IMR-90 (cell line): ENCODE results near the gene NXPH4. TPM values are rescaled to one million over a fixed set of nuclear protein-coding genes. Genes with fewer than 3 reads are reported as not detected.
A peak's percentile ranks its signal among the peaks of the same experiment; 100 is the strongest.

Source experiments
- ATAC-seq: fragments of 200-7000 bp; cut with Tn5 transposase; 2 replicates; pipeline ENCODE4 v1.9.1; 2020; ENCODE audit warnings: low read depth, mild to moderate bottlenecking, moderate library complexity
- BruUV-seq: library from RNA; stranded (reverse); fragments of 400-500 nt; replicated peaks from 2 replicates; lab custom pipeline; 2021; lab: Mats Ljungman, UMichigan
- CTCF ChIA-PET: fragments of 300-600 bp; formaldehyde crosslinking; extraction: SDS; loops from one replicate; lab custom pipeline; 2021; ENCODE audit warnings: antibody characterized with exemption; lab: Yijun Ruan, JAX
- POLR2A ChIA-PET: fragments of 300-600 bp; sonication (Branson Sonifier 250); formaldehyde crosslinking; loops from one replicate; lab custom pipeline; 2022; ENCODE audit warnings: antibody characterized with exemption; ENCODE audit not compliant: unreplicated experiment; lab: Charles Lee
- DNase-seq: peaks from one replicate; pipeline ENCODE4 v3.0.0; 2013
- H2AFZ ChIP-seq: replicated peaks from 2 replicates; pipeline ENCODE3; 2013; ENCODE audit warnings: low read length, mild to moderate bottlenecking; ENCODE audit not compliant: poor library complexity
- H2AK5ac ChIP-seq: 2 replicates; pipeline ENCODE4 v1.6.1; 2013; ENCODE audit warnings: low read depth, low read length, inconsistent platforms
- H2AK9ac ChIP-seq: replicated peaks from 2 replicates; pipeline ENCODE3; 2013; ENCODE audit warnings: mild to moderate bottlenecking, low read depth, low read length, moderate library complexity; ENCODE audit not compliant: poor library complexity
- H2BK120ac ChIP-seq: 2 replicates; pipeline ENCODE4 v1.6.1; 2013; ENCODE audit warnings: low read depth, low read length, inconsistent platforms
- H2BK15ac ChIP-seq: 3 replicates; pipeline ENCODE4 v1.6.1; 2013; ENCODE audit warnings: low read depth, low read length, inconsistent platforms
- H2BK20ac ChIP-seq: 2 replicates; pipeline ENCODE4 v1.6.1; 2013; ENCODE audit warnings: low read depth, mild to moderate bottlenecking, inconsistent platforms, low read length, moderate library complexity
- H2BK5ac ChIP-seq: 2 replicates; pipeline ENCODE4 v1.6.1; 2013; ENCODE audit warnings: mild to moderate bottlenecking, low read depth, low read length, inconsistent platforms; ENCODE audit not compliant: poor library complexity, severe bottlenecking
- H3K14ac ChIP-seq: replicated peaks from 2 replicates; pipeline ENCODE4 v1.6.1; 2013; ENCODE audit warnings: low read depth, low read length, inconsistent platforms
- H3K18ac ChIP-seq: 2 replicates; pipeline ENCODE4 v1.6.1; 2013; ENCODE audit warnings: low read depth, low read length, control low read depth
- H3K23ac ChIP-seq: 2 replicates; pipeline ENCODE4 v1.6.1; 2013; ENCODE audit warnings: low read depth, low read length, inconsistent platforms
- H3K27ac ChIP-seq: 2 replicates; pipeline ENCODE4 v1.5.1; 2013; ENCODE audit warnings: mild to moderate bottlenecking, control low read depth, low read length; ENCODE audit not compliant: insufficient read depth
- H3K27me3 ChIP-seq: 2 replicates; pipeline ENCODE4 v1.6.1; 2013; ENCODE audit warnings: low read length; ENCODE audit not compliant: control insufficient read depth, insufficient read depth
- H3K36me3 ChIP-seq: 2 replicates; pipeline ENCODE4 v1.6.1; 2013; ENCODE audit warnings: low read length, mixed read lengths; ENCODE audit not compliant: control insufficient read depth, insufficient read depth
- H3K4ac ChIP-seq: 2 replicates; pipeline ENCODE4 v1.6.1; 2013; ENCODE audit warnings: low read depth, low read length, inconsistent platforms
- H3K4me1 ChIP-seq: 2 replicates; pipeline ENCODE4 v1.6.1; 2013; ENCODE audit warnings: low read length, mixed read lengths; ENCODE audit not compliant: control insufficient read depth, insufficient read depth
- H3K4me2 ChIP-seq: 2 replicates; pipeline ENCODE4 v1.6.1; 2013; ENCODE audit warnings: low read depth, mild to moderate bottlenecking, control low read depth, low read length, moderate library complexity
- H3K4me3 ChIP-seq: 2 replicates; pipeline ENCODE4 v1.5.1; 2013; ENCODE audit warnings: low read depth, mild to moderate bottlenecking, control low read depth, low read length, moderate library complexity; ENCODE audit not compliant: insufficient read depth
- H3K56ac ChIP-seq: 2 replicates; pipeline ENCODE4 v1.6.1; 2013; ENCODE audit warnings: low read length, inconsistent platforms; ENCODE audit not compliant: insufficient read depth; ENCODE audit errors: extremely low read depth
- H3K79me1 ChIP-seq, 2 experiments: 2 replicates each; pipeline ENCODE4 v1.6.1; 2013; ENCODE audit warnings: low read length in 2 of 2, inconsistent platforms in 1 of 2, low read depth in 1 of 2
- H3K9ac ChIP-seq: 2 replicates; pipeline ENCODE4 v1.6.1; 2013; ENCODE audit warnings: low read depth, low read length, control low read depth
- H3K9me1 ChIP-seq: 2 replicates; pipeline ENCODE4 v1.6.1; 2013; ENCODE audit warnings: low read length, inconsistent platforms; ENCODE audit not compliant: insufficient read depth
- H3K9me3 ChIP-seq: 2 replicates; pipeline ENCODE4 v1.6.1; 2013; ENCODE audit warnings: low read length; ENCODE audit not compliant: control insufficient read depth, insufficient read depth
- H4K20me1 ChIP-seq: 2 replicates; pipeline ENCODE4 v1.6.1; 2013; ENCODE audit warnings: low read length, inconsistent platforms; ENCODE audit not compliant: insufficient read depth
- H4K5ac ChIP-seq: 2 replicates; pipeline ENCODE4 v1.6.1; 2013; ENCODE audit warnings: mild to moderate bottlenecking, low read depth, low read length, control low read depth
- H4K8ac ChIP-seq, 2 experiments: 2 replicates each; pipeline ENCODE4 v1.6.1; 2013; ENCODE audit warnings: low read depth in 2 of 2, low read length in 2 of 2, control low read depth in 1 of 2, inconsistent platforms in 1 of 2
- H4K91ac ChIP-seq: 2 replicates; pipeline ENCODE4 v1.6.1; 2013; ENCODE audit warnings: low read depth, low read length, inconsistent platforms; ENCODE audit not compliant: insufficient read depth
- BHLHE40 ChIP-seq: fragments of 150-350 bp; IDR thresholded peaks from 2 replicates; pipeline ENCODE4 v1.6.1; 2016; ENCODE audit warnings: mild to moderate bottlenecking, low read depth, low read length
- POLR2A ChIP-seq: IDR thresholded peaks from 2 replicates; pipeline ENCODE4 v1.6.1; 2012; ENCODE audit warnings: mild to moderate bottlenecking, low read depth, low read length
- WGBS, 2 experiments: methylation state at CpG; one replicate each; pipeline versions ENCODE4 v1.1.5 to v1.1.7; 2013; ENCODE audit warnings: missing lambda C conversion rate in 2 of 2; ENCODE audit not compliant: insufficient read length in 1 of 2; ENCODE audit errors: extremely low coverage in 2 of 2; 5-methylcytosine and 5-hydroxymethylcytosine counted together
- dilution Hi-C: fragments of 300-500 bp; cut with HindIII; formaldehyde crosslinking; loops from one replicate; pipeline ENCODE4 v1.14.3; 2018; ENCODE audit warnings: low sequenced_read_pairs; ENCODE audit not compliant: unreplicated experiment
- in situ Hi-C: fragments of 300-500 bp; cut with MboI; formaldehyde crosslinking; loops from 3 replicates; pipeline ENCODE4 v1.14.3; 2019; ENCODE audit warnings: low sequenced_read_pairs, inconsistent platforms, mixed read lengths
- intact Hi-C: fragments of 100-400 bp; cut with micrococcal nuclease; formaldehyde crosslinking; loops from 2 replicates; pipeline ENCODE4 v1.10.0; 2022
- polyA plus RNA-seq, 3 experiments: library from polyadenylated mRNA; depleted of rRNA; stranded (reverse); fragments of >200 nt; gene quantifications; 2 replicates each; pipeline ENCODE4 v1.2.3, GENCODE V29; 2012; ENCODE audit warnings: low replicate concordance in 1 of 3
- total RNA-seq: library from RNA; depleted of rRNA; stranded (reverse); fragments of >200 nt; gene quantifications from 2 replicates; pipeline ENCODE4 v1.2.3, GENCODE V29; 2012

Gene NXPH4
- total and polyA plus RNA-seq, 2 of the 4 experiments (the other 2 are of a cell fraction), result 0.36 to 3.8 TPM

DNA sequence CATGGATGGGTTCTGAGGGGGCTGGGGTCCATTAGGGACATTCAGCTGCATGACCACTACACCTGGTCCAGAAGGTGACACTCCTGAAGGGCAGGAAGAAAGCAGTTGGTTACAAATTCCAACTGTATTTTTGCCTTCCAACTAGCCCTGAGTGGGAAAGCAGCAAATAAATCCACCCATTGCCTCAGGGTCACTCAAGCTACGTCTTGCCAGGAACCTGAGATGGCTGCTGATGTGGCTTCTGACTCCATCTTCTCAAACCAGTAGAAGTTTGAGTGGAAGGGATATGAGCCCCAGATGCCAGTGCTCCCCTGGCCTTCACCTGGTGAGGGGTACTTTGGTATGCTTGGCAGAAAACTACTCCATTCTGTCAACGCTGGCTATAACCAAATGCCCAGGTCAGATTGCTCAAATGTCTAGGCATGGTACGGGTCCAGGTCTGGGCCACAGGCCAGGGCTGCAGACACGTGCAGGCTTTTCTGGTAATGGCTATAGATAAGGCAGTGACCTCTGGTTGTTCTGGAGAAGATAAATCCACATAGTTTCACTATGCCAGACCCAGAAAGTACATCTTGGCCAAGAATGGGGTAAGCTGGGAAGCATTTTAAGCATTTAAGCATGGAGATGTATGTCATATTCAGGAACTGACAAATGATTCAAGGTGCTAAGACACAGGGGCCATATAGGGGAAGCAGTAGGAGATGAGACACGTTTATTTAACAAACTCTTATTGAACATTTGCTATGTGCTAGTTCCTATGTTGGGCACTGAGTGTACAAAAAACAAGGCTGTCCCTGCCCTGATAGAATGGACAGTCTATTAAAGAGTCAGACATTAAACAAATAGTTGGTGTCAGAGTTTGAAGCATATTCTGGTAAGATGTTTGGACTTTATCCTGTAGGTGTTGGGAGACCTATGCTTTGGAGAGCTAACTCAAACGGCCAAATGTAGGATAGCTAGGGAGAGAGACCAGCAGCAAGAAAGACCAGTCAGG lies 42.7 kb downstream of the NXPH4 start:
- no peak overlapping the region for H2AK5ac ChIP-seq
- BruUV-seq, result no TSS peak
- H4K91ac ChIP-seq, result no peak overlapping the region
- H3K4me2 ChIP-seq, result no peak overlapping the region
- dilution Hi-C loops, result no loop called here
- H3K18ac ChIP-seq, result no peak overlapping the region
- H3K27me3 ChIP-seq, result no peaks in the 10 kb centered on the region
- peaks cover 0 to 15% of the 10 kb centered on the region in 2 experiments; a peak in 1 of 4 replicates for H3K79me1 ChIP-seq
- peaks cover 32% of the 10 kb centered on the region for H3K36me3 ChIP-seq
- H3K4me1 ChIP-seq, result no peaks in the 10 kb centered on the region
- H3K4me3 ChIP-seq, result no peak overlapping the region
- ChIA-PET CTCF (interaction anchor here (1.2 to 1.4 kb wide), 2 partner anchors 14 to 194 kb away, joined by 4 read pairs; no protein-coding TSS in a partner anchor), POLR2A (no interaction called here)
- no peak overlapping the region for H2BK5ac ChIP-seq
- H4K5ac ChIP-seq, result no peak overlapping the region
- in situ Hi-C loops, result no loop called here
- ATAC-seq (peak; percentile 45), DNase-seq (peak; percentile 58)
- H2AFZ ChIP-seq, result no peak overlapping the region
- no peak overlapping the region for H3K27ac ChIP-seq
- H4K8ac ChIP-seq, result no peak overlapping the region
- no peak overlapping the region for H3K23ac ChIP-seq
- H3K4ac ChIP-seq, result no peak overlapping the region
- no peak overlapping the region for H2BK20ac ChIP-seq
- no peak overlapping the region for H2AK9ac ChIP-seq
- intact Hi-C loops, result no loop called here
- no peaks in the 10 kb centered on the region; the same call in 1 of the 2 replicates for H4K20me1 ChIP-seq
- H2BK120ac ChIP-seq, result no peak overlapping the region
- no peaks in the 10 kb centered on the region for H3K9me3 ChIP-seq
- H3K14ac ChIP-seq, result no peak overlapping the region
- no peak overlapping the region for H2BK15ac ChIP-seq
- WGBS, 2 experiments, result 71% methylated on average over 1 of the region's 6 CpGs; no CpG with 5 or more reads in 1 of the 2 experiments
- no peak overlapping the region for H3K9ac ChIP-seq
- TF ChIP-seq POLR2A (no peak), BHLHE40 (peak; percentile 81)
- peaks cover 6% of the 10 kb centered on the region; the same call in 1 of the 2 replicates for H3K9me1 ChIP-seq
- H3K56ac ChIP-seq, result no peak overlapping the region
